NK-92 treated with Interleukin-12 subunit alpha and Interleukin-12 subunit beta, amount 100 ng/mL, for 24 hours (cell line): ENCODE results near the gene CDK14.
"Not testable (repeated sequence)": the region's sequence is repeated elsewhere in the genome, so short reads cannot be mapped to it uniquely, and the experiment has no call there.

Experiments used
- DNase-seq: peaks from one replicate; lab custom pipeline; 2025; lab: John Stamatoyannopoulos, UW

CDK14 gene

DNA sequence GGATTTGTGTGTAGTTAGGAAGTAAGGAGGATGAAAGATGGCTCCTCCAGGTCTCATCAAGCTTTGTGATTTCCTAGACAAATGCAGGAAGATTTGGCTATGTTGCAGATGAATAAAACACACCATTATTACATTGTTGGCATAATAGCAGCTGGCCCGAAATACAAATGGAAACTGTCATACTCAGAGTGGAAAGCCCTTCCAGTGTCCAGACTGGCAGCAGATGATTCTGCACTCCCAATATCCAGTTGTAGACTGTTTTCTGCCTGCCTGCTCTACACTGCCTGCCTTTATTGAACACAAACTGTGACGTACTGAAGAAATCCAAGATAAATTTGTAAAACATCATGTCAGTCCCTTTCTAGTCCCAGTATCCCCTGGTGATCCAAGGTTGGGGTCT is 568.4 kb downstream of the CDK14 start:
- no peak for DNase-seq

DNA sequence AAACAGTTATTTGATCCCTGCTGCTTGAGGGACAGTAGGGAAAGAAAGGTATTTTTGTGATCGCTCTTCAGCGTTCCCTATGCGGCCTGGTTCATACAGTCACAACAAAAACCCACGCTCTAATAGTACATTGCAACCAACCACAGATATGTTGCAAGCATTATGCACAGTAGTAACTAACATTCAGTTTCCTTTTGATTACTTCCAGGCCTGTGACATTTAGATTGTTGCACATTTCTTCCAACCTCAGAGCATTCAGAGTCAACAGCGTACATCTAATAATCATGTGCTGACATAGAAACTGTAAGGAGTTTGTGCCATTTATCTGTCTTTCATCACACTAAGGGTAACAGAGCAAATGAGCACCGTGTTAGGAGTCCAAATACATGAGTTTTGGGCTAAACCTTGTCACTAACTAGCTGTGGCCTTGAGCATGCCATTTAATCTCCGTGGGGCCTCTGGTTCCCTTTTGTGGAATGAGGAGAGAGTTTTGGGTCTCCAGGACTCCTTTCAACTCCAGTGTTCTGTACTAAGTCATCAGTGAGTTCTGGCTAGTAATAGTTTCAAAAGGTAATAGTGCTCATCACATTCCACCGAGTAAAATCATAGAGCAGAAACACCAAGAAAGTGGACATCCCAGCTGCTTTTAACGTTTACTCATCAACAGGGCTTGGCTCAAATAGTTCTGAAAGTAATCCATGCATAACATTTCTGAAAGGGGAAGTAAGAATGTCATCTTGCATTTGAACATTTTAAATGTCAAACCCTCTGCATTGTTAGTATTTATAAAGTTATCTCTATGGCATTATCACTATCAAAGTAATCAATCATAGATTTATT is 569.1 kb downstream of the CDK14 start:
- DNase-seq: no peak

DNA sequence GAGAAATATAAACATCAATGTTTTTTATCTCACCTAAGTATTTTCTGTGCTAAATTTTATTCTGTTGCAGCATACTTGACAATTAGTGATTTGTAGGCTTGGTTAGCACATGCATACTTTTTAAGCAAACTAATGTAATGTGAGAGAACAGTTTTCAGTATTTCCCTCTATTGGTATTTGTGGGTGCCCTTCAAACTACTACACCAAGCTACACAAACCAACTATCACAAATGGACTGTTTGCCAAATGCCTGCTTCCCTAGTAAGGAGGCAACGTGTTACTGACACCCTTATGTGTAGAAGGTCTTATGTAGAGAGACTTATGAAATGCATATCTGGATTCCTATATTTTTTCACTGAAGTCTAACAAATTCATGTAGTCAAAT is 569.7 kb downstream of the CDK14 start:
- DNase-seq: no peak

DNA sequence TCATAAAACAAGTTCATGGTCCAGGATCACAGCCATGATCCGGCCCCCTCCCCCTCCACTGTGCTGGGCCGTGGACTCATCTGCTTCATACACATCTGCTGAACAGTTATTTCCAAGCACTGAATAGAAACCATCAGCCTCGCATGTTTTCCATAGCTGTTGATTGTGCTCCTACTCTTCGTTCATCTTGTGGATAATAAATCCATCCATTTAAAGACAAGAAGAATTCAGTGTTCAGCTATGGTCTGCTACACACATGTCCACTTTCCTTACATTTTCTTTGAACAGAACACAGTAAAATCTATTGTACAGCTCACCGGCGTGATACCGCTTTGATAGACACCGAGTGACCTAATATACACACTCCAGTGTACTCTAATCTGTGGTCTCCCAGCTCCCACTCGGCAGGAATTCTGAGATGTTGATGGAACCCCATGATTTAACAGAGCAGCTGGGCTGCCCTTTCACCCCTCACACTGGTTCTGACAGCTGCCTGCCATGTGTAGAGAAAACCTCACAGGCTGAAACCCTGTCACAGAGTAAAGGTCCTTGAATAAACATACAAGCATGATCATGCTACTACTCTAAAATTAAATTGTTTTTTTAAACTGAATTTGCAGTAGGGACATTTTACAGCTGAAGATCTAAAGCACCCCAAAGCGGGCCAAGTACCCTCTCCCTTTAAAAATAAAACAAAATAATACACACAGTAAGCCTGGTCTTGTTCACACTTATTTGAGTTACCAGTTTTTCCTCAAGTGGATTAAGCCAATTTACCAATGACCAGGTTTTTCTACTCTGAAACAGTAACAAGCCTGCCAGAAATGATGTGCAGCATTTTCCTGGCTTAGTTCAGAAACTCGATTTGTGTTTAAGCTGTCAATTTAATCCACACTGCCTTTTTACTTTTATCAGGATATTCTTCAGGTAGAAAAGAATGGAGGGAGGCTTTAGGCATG is 573.0 kb downstream of the CDK14 start:
- DNase-seq: no peak

DNA sequence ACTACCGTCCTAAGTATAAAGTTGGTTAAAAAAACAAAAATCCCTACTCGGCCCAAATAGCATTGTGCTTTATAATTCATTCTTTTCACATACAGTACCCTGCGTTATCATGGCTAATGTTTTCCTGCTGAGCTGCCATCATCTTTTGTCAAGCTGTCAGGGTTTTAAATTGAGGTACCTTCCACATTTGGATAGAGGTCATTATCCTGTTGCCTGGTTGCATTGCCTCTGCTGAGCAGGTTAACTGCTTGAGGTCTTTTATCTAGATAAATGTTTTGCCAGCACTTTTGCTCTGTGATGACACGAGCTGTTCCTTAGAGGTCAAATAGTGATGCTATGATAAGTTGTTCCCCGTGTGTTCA is 573.7 kb downstream of the CDK14 start:
- DNase-seq: no peak

DNA sequence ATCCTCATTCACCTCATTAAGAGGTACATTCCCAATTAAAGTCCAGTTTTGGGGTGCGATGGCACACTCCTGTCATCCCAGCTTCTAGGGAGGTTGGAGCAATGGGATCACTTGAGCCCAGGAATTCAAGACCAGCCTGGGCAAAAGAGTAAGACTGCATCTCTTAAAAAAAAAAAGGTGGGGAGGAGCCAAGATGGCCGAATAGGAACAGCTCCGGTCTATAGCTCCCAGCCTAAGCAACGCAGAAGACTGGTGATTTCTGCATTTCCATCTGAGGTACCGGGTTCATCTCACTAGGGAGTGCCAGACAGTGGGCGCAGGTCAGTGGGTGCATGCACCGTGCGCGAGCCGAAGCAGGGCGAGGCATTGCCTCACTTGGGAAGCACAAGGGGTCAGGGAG is 577.1 kb downstream of the CDK14 start:
- DNase-seq: not testable (repeated sequence)

DNA sequence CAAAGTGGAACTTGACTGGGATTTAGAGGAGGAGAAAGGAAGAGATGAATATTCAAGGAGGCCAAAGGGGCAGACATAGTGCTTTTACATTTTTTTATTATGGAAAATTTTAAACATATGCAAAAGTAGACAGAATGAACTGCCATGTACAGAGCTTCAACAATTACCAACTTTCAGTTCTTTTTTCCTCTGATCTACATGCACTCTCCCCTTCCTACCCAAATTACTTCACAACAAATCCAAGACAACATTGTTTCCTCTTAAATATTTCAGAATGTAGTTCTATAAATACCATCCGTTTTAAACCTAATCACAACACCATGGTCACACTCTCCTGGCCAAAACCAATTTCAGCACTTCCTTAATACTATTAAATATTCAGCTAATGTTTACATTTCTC is 584.6 kb downstream of the CDK14 start:
- DNase-seq: no peak

DNA sequence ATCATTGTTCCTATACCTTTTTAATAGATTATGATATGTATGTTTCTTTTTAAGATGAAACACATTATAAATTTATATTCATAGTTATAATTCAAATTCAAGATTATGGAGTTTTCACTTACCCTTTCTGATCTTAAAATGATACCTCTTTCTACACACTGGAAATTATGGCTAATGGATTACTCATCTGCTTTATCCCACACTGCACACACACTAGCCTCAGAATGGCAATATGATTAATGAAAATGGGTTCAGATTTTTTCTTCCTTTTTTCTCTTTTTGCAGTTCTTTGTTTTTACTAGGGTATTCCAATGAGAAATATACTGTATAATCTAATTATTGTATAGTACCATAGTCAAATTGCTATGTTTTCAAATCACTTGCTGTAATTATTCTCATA is 585.8 kb downstream of the CDK14 start:
- no peak for DNase-seq

DNA sequence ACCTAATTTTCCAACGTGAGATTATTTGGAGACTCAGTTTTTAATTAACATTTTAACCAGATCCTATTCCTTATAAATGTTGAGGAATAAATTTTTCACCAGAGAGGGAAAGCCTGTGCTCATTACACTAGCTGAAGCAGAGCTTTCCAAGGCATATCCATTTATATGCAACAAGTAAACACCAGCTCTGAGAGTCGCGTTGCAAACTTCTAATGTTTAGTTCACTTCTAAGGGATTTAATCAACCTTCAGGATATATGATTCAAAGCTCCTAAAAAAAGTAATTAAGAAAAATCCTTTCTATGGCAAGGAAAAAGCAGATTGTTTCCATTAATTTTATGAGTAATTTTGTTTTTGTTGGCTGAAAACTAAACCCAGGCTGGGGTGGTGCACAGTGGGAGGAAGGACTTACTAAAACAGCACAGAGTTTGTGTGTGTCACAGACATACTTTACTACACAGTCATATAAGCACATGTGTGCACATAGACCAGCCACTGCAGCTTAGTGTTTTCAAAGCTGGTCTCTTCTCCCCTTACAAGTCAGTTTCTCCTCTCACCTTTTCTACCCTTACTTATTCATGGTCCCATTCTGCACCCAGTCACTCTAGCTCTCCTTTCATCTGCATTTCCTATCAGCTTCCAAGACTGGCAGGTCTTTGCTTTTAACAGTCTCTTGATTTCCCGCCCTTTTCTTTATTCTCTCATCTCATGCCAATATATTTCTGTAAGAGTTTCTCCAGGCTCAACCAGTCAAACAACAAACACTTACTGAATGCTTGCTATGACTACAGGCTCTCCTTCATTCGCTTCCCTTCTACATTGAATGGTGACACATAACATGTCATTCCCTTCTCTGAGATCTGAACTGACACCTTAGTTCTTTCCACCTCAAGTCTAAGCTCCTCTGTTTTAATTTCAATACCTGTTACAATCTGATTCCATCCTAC is 587.0 kb downstream of the CDK14 start:
- no peak for DNase-seq

DNA sequence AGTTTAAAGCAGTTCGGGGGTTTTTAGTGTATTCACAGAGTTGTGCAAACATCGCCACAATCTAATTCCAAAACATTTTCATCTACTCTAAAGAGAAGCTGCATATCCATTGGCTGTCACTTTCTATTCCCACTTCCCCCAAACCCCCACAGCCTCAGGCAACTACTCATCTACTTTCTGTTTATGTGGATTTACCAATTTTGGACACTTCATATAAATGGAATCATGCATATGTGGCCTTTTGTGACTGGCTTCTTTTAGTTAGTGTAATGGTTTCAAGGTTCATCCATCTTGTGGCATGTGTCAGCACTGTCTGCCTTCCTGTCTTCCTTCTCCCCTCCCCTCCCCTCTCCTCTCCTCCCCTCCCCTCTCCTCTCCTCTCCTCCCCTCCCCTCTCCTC is 589.6 kb downstream of the CDK14 start:
- DNase-seq: no peak

DNA sequence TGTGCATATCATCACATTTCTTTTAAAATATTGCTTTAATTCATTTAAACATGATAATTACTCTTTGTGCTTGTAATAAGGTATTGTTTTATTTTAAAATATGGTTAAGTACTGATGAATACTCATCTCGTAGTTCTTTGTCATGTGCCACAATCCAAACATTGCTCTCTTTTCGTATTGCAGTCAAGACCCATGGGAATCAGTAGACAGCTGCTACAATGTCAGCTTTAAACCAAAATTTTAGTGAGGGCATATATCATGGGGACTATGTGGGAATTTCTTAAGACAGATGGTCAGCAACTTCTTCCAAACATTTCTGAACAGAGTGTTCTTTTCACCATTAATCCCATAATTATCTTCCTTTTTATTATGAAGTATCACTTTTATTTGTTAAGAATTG is 590.9 kb downstream of the CDK14 start:
- DNase-seq: no peak

DNA sequence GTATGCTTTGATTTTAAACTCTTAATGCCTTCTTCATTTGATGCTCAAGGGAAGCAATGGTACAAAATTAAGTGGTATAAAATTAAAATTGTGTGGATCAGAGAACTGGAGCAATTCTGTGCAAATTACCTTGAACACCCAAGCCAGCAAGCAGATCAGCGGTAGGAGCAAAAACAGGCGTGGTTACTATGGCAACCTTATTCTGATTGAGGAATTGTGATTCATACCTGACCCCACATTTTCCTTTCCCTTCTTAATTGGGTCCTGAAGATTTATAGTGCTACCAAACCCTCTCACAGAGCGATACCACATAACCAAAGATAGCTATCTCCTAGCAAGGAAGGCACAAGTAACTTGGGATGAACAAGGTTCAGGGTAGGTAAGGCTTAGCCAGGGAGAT is 595.6 kb downstream of the CDK14 start:
- DNase-seq: no peak

DNA sequence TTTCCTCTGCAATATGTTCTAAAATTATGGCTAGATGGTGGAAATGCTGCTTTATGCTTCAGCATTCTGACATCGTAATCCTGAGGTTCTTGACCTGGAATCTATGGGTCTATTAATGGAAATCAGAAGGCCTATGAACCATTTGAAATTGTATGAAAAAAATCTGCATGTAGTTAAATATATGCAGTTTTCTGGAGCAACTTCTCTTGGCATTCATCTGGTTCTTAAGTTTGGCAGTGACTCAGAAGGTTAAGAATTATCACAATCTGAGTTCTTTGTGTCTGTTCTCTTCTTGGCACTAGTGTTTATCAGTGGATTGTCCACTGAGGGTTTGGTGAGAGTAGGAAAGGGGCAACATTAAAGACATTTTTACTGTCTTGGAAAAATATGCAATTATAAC is 597.0 kb downstream of the CDK14 start:
- no peak for DNase-seq

DNA sequence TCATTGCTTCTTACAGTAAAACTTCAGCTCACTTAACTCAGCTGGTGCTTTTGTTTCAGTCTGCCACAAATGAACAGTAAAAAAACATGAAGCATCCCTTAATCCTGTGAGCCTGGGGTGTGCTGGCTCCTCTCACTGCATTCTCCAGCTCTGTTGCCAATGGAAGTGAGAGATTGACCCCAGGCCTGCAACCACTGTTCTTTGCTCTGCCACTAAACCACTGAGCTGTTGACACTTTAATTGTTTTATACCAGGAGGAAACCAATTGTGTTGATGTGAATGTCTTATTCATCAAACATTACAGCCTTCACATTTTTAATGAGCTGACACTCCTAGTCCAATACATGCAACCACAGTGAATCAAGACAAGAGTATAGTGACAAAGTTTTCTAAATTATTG is 598.7 kb downstream of the CDK14 start:
- DNase-seq: no peak

DNA sequence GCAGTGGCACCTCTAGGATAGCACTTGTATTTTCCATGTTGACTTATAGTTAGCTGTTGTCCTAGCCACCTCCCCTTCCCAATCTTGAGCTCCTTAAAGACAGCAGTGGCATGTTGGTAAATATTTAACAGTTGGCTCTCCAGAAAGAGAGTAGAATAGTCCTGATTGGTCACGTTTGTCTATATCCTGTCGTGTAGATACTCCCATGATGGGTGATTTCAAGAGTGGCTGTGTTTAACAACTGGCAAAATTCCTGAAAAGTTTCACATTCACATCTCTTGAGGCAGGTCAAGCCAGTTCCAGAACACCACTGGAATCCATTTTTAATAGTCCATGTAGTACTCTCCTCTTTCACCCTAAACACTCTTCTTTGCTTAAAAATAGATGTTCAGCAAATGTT is 599.9 kb downstream of the CDK14 start:
- DNase-seq: no peak

DNA sequence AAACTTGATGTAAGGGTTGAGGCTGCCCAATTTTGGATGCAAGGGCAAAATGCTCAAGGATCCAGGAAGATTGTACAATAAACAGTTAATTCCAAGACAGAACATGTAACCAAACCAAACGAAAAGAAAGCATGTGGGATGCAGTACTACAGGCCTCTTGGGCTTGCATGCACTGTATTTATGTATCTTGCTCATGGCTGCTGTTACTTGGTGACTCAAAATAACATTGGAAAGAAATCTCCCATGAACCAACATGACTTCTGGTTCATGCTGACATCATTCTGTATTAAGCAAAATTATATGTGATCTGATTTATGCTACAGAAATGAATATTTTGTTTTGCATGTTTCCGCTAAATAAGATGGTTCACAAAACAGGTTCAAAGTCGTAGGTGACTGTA is 602.2 kb downstream of the CDK14 start:
- DNase-seq: no peak

DNA sequence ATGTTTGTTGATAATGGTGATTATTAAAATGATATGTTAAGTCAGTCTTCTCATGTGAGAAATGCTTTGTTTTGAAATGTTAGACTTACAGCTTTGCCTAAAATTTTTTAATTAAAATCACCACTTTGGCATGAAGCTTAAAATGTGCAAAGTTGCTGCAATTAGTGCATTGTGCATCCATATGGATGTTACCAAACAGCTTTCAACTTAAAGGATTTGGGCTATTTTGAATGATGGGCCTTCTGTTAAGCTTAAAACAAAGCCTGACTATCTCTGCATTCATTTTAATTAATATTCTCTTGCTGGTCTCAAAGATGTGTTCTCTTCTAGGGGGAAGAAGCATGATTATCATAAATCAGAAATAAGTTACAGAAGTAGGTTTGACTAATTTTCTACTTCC is 603.5 kb downstream of the CDK14 start:
- no peak for DNase-seq

DNA sequence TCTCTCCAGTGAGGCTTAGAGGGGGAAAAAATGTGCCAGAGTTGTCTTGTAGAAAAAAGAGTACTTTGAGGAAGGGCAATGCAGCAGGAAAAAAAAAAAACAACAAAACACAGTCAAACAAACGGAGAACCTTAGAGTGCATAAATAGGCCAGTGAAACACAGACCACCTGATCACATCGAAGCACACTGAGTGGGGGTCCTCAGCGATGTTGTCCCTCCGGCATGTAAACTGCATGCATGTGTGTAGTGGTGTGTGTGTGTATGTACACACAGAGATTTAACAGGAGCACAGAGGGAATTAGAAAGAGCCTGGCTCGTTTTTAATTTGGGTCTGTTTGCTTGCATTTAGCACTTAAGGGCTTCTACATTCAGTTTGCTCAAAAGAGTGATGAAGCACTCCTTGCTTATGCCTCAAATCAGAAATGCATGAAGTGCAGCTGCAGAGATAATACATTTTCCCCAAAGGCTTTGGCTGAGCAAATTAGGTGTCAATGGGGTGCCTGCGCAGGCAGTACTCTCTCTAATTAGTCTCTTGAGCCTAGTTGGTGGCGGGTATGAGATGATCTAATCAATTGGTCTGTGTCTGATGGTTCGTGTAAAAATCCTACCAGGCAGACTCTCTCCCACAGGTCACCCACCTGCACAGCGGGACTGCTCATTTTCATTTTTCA is 605.5 kb downstream of the CDK14 start:
- DNase-seq: no peak

DNA sequence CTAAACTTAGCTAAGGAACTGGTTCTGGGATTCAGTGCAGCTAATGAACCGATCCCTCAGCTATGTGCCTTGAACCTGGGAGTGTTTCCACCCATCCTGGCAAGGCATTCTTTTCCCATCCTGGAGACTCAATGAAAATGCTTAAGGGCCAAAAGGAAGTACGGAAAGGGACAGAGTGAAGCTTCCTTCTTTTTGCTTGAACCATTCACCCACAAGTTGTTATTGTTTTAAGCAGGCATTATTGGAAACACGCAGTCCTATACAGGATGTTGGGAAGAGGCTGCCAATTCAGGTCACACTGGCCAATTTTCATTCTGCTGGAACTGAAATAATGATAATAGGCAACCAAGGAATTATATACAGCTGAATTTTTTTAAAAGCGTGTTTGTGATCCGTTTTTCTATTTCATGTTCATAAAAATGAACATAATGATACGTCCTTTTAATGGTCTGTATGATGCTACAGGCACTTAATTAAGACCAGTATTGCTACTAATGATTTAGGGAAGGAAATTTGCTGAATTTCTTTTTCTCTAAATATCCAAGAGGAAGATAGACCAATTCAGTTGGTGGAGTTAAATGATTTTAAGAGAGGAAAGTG is 610.3 kb downstream of the CDK14 start:
- no peak for DNase-seq

DNA sequence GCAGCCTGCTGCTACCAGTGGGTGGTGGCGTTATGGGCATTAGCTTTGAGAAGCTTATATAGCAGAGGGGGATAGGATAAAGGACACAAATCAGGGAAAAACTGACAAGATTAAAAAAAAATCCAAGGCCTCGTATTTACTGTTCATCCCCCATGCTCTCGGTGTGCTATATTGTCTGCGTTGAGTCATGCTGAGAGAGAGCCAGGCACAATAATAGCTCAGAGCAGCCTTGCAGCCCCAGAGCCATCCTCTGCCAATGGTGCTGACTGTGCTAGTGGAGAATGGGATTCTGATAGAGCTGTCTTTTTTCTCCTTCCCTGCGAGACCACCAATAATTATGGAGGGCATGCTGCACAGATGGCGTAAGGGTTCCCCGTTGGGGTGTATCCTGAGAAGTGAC is 616.5 kb downstream of the CDK14 start:
- DNase-seq: no peak

DNA sequence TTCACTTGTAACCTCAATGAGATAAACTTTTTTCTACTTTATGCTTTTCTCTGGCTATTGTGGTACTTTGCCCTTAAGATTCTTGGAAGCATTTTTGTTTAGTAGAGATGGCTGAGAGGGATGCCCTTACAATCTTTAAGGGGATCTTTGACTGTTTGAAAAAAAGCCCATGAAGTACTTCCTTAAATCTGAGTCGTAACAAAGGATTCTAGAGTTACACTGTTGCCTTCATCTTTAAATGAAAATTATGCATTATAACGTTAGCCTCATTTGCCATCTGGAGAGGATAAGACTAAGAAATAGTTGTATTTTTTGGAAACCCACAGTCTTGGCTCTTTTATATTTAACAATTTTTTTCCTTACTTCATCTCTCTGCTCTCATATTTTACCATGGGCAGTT is 630.3 kb downstream of the CDK14 start:
- no peak for DNase-seq
